PFSK-1 (cell line): Measurements from ENCODE around the gene EDN1.

ENCODE experiments used
- POLR2AphosphoS5 ChIP-seq: IDR thresholded peaks from 2 replicates; pipeline ENCODE4 v1.6.1; 2012; ENCODE audit warnings: low read depth, mild to moderate bottlenecking, control low read depth, low read length, moderate library complexity
- SIN3A ChIP-seq: IDR thresholded peaks from 2 replicates; pipeline ENCODE4 v1.6.1; 2012; ENCODE audit warnings: mild to moderate bottlenecking, low read length, moderate library complexity, borderline replicate concordance; ENCODE audit not compliant: insufficient read depth
- TAF1 ChIP-seq: IDR thresholded peaks from 2 replicates; pipeline ENCODE4 v1.6.1; 2012; ENCODE audit warnings: low read length, control low read depth, borderline replicate concordance; ENCODE audit not compliant: insufficient read depth
- TF ChIP-seq, protein P1 (sequence below), 2 experiments: IDR thresholded peaks; 2 replicates each; pipeline versions ENCODE4 v1.6.1 to v1.8.0; 2011 to 2012; ENCODE audit warnings: low read depth in 2 of 2, low read length in 2 of 2, control low read depth in 1 of 2, inconsistent platforms in 1 of 2, mild to moderate bottlenecking in 1 of 2, moderate library complexity in 1 of 2; ENCODE audit not compliant: insufficient read depth in 1 of 2

DNA sequence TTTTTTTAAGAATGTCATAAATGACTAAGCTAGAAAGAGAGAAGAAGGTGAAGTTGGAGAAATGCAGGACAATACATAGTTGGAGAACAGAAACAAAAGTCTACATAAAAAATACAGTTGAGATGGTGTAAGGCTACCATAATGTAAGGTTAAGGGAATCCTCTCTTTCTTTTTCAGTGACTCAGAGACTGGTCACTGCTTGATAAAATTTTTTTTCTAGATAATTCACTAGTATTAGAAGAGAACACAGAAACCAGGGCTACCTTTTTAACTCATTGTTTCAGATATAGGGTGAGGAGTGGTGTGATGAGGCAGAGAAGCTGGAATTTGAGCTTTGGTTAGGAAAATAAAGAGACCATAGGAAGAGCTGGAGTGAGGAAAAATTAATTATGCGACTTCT, 18.2 kb upstream of the EDN1 start:
- TF ChIP-seq POLR2AphosphoS5 (no peak), TAF1 (no peak), SIN3A (no peak)
- TF ChIP-seq, protein P1, sequence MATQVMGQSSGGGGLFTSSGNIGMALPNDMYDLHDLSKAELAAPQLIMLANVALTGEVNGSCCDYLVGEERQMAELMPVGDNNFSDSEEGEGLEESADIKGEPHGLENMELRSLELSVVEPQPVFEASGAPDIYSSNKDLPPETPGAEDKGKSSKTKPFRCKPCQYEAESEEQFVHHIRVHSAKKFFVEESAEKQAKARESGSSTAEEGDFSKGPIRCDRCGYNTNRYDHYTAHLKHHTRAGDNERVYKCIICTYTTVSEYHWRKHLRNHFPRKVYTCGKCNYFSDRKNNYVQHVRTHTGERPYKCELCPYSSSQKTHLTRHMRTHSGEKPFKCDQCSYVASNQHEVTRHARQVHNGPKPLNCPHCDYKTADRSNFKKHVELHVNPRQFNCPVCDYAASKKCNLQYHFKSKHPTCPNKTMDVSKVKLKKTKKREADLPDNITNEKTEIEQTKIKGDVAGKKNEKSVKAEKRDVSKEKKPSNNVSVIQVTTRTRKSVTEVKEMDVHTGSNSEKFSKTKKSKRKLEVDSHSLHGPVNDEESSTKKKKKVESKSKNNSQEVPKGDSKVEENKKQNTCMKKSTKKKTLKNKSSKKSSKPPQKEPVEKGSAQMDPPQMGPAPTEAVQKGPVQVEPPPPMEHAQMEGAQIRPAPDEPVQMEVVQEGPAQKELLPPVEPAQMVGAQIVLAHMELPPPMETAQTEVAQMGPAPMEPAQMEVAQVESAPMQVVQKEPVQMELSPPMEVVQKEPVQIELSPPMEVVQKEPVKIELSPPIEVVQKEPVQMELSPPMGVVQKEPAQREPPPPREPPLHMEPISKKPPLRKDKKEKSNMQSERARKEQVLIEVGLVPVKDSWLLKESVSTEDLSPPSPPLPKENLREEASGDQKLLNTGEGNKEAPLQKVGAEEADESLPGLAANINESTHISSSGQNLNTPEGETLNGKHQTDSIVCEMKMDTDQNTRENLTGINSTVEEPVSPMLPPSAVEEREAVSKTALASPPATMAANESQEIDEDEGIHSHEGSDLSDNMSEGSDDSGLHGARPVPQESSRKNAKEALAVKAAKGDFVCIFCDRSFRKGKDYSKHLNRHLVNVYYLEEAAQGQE (IDR thresholded peaks at IDR 0.05; ENCODE audit: insufficient read depth in 1 of 2, low read depth in 2 of 2, low read length in 2 of 2): no peak
